ENCODE data around the gene TRAF1. TPM values are rescaled to one million over a fixed set of nuclear protein-coding genes. Genes with fewer than 3 reads are reported as not detected.
A peak's percentile ranks its signal among the peaks of the same experiment; 100 is the strongest.

Gene TRAF1
- total and polyA plus RNA-seq, 7 donors = 0.55 to 2.0 (median 0.95) TPM

GRCh38 chr9:120937596-120937995 lies 11.0 kb upstream of the TRAF1 start:
- no peak overlapping the region for H3K27ac ChIP-seq
- DNase-seq (no peak), ATAC-seq (no peak)
- H3K4me3 ChIP-seq = no peak overlapping the region
- TF ChIP-seq CTCF (IDR thresholded peaks at IDR 0.05) = no peak
- peaks cover 16% of the 10 kb centered on the region for H3K4me1 ChIP-seq
- H3K36me3 ChIP-seq (ENCODE audit: insufficient read depth in 1 of 2, low read depth in 1 of 2) = no peaks in the 10 kb centered on the region
- intact Hi-C loops (cut with DNase I) = loop anchor here (2.0 to 5.0 kb wide), 3 partner anchors 61 to 315 kb away; partner anchors contain the start of gene PHF19 (in 1 of the 2)
- WGBS, 3 donors = 57 to 90% (median 80%) methylated on average over 1 of the region's 1 CpG
- H3K27me3 ChIP-seq (ENCODE audit: insufficient read depth in 3 of 3, low read length in 2 of 3) = peaks cover 0 to 1% (median 0%) of the 10 kb centered on the region in 3 donors
- no peaks in the 10 kb centered on the region for H3K9me3 ChIP-seq

GRCh38 chr9:120937127-120937526 lies 10.5 kb upstream of the TRAF1 start:
- peaks cover 14% of the 10 kb centered on the region for H3K4me1 ChIP-seq

DNA sequence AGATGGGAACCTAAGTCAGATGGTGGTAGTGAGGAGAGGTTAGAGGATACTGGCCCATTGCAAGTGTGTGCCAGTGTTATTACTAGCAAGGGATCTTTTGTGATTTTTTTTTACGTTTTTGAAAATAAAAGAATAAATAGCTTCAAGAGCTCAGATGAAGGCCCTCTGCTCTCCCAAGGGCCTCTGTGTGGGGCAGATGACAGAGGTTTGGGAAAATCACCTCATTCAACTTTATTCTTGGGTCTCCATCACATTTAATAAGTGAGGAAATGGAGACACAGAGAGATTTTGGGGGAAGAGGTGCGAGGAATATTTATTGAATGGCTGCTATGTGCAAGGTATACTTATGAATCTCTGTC lies 10.1 kb upstream of the TRAF1 start:
- no peaks in the 10 kb centered on the region for H3K9me3 ChIP-seq
- intact Hi-C loops (cut with DNase I) = loop anchor here (2.0 to 5.0 kb wide), 3 partner anchors 60 to 314 kb away; partner anchors contain the start of gene PHF19 (in 1 of the 2)
- H3K36me3 ChIP-seq (ENCODE audit: insufficient read depth in 1 of 2, low read depth in 1 of 2) = no peaks in the 10 kb centered on the region
- 44 to 61% (median 49%) methylated on average over 2 of the region's 2 CpGs for WGBS, 3 donors
- no peak overlapping the region for H3K27ac ChIP-seq
- ATAC-seq (no peak), DNase-seq (no peak)
- H3K27me3 ChIP-seq (ENCODE audit: insufficient read depth in 3 of 3, low read length in 2 of 3) = peaks cover 0 to 1% (median 0%) of the 10 kb centered on the region in 3 donors
- no peak overlapping the region for H3K4me3 ChIP-seq
- TF ChIP-seq CTCF (IDR thresholded peaks at IDR 0.05) = no peak
- peaks cover 13% of the 10 kb centered on the region for H3K4me1 ChIP-seq

More at GRCh38 chr9:120937127-120937526, 10.5 kb upstream of the TRAF1 start:
- Histone ChIP-seq H3K36me3 (ENCODE audit: insufficient read depth in 1 of 2, low read depth in 1 of 2) (no peaks in the 10 kb centered on the region), H3K27me3 (ENCODE audit: insufficient read depth in 3 of 3, low read length in 2 of 3) (peaks cover 0 to 1% (median 0%) of the 10 kb centered on the region in 3 donors), H3K4me3 (no peak overlapping the region), H3K9me3 (no peaks in the 10 kb centered on the region), H3K27ac (no peak overlapping the region)
- DNase-seq (peak; percentile 45 to 67), ATAC-seq (no peak)
- intact Hi-C loops (cut with DNase I) = loop anchor here (2.0 to 5.0 kb wide), 3 partner anchors 60 to 315 kb away; partner anchors contain the start of gene PHF19 (in 1 of the 2)
- TF ChIP-seq CTCF (IDR thresholded peaks at IDR 0.05) = no peak
- 69 to 85% (median 70%) methylated on average over 1 of the region's 1 CpG for WGBS, 3 donors

DNA sequence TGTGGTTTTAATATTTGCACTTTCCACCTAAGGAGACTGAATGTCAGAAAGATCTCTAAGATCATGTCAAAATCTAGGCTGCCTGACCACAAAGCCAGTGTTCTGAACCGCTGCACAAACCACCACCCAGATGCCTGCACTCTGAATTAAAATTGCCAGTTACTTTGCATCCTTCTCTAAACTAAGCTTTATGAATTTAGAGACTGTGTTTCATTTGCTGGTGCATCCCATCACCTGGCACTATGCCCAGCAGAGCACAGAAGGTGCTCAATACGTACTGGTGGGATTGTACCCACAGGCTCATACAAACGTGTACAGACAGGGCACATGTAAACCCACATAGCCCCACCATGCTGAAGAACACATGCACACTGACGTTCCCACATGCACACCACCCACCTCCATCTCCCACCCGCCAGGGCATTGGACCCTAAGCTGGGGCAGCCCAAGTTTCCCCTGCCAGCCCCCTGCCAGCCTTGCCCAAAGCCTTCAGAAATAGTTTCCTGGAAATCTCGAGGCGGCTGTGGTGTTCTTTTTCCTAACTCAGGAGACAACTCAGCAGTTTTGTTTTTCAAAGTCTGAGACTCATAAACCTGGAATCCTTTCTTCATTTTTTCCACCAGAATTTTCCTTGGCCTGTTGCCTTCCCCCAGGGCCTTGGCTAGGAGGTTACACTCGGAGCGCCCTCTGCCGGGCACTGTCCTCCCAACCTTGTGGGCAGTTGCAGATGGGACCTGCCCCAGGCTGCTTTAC lies 9.6 kb upstream of the TRAF1 start:
- Histone ChIP-seq H3K27me3 (ENCODE audit: insufficient read depth in 3 of 3, low read length in 2 of 3) (peaks cover 0 to 1% (median 0%) of the 10 kb centered on the region in 3 donors), H3K36me3 (ENCODE audit: insufficient read depth in 1 of 2, low read depth in 1 of 2) (no peaks in the 10 kb centered on the region), H3K9me3 (no peaks in the 10 kb centered on the region), H3K4me1 (peaks cover 17% of the 10 kb centered on the region), H3K4me3 (no peak overlapping the region), H3K27ac (peak overlapping the region; percentile 51)
- 17 to 22% (median 17%) methylated on average over 10 of the region's 10 CpGs for WGBS, 3 donors
- peak; percentile 89 for TF ChIP-seq CTCF (IDR thresholded peaks at IDR 0.05)
- intact Hi-C loops (cut with DNase I) = loop anchor here (2.0 to 5.0 kb wide), 3 partner anchors 59 to 314 kb away; partner anchors contain the start of gene PHF19 (in 1 of the 2)
- DNase-seq (peak; percentile 92 to 96), ATAC-seq (peak; percentile 87 to 94 (median 91))

All from psoas muscle (tissue), 8 donors.